Left colon (tissue), 2 donors: ENCODE data around the gene NLRC5. TPM values are rescaled to one million over a fixed set of nuclear protein-coding genes. Genes with fewer than 3 reads are reported as not detected.
"Not testable (repeated sequence)": the region's sequence is repeated elsewhere in the genome, so short reads cannot be mapped to it uniquely, and the experiment has no call there.

Source experiments
- ATAC-seq: fragments of 200-7000 bp; cut with Tn5 transposase; one replicate; pipeline ENCODE4 v1.9.1; 2020; ENCODE audit warnings: mild to moderate bottlenecking, moderate library complexity
- DNase-seq, 2 donors: peaks; one replicate each; pipeline ENCODE4 v3.0.0-alpha.2; 2020
- intact Hi-C, 2 donors: fragments of 100-400 bp; cut with DNase I in 1 of 2; cut with micrococcal nuclease in 1 of 2; formaldehyde crosslinking; loops; one replicate each; pipeline versions ENCODE4 v1.11.2 to v1.14.0; 2022; cut with DNase I, micrococcal nuclease
- total RNA-seq, 2 donors: library from RNA; stranded (reverse); fragmentation: NEBNext Ultra II Directional; extraction: Animal tissue kit (Norgen Biotek cat#: 25700); gene quantifications; one replicate each; pipeline ENCODE4 v1.2.1, GENCODE V29; 2021
- donor health status: DM: no; HTN: no; CAD: no.
- donor health status: DM: yes; HTN: yes; CAD: no.

Gene NLRC5
- total RNA-seq, 2 donors from 2014 or later = 57.7 to 125 TPM

DNA sequence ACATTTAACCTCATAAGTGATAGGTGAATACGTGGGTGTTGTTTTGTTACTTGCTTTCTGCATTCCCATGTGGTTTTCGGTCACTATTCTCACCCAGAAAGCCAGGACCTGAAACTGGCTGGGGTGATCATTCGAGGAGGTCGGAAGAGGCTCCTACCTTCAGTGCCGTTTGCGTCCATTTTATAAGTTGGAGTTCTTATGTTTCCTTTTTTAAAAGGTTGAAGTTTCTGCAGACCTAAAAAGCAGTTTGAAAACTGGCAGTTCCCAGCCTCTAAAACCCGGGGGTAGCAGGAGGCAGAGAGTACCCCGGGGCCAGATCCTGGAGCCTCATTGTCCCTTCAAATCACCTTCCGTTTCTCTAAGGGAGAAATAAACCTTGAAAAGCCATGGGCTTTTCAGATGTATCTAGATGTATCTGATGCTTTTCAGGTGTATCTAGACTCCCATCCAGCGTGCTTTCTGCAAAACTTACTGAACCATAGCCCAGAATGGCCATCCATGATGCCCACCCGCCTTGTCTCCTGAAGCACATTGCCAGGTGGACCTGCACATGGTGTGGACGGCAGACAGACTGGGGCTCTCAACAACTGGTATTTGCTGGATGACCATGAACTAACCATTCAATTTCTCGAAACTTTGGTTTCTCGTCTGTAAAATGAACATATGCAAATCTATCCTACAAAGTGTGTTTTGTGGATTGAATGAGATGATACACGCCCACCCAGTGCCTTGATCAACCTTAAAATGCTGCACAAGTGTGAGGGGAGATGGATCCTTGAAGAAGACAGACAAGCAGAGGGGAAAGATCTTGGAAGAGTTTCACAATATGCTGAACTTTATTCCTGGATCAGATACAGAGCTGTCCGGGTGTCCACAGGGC lies 1.3 kb downstream of the NLRC5 start:
- ATAC-seq = no peak
- intact Hi-C loops = no loop called here
- peak in 1 of 2 donors; percentile 26 for DNase-seq

DNA sequence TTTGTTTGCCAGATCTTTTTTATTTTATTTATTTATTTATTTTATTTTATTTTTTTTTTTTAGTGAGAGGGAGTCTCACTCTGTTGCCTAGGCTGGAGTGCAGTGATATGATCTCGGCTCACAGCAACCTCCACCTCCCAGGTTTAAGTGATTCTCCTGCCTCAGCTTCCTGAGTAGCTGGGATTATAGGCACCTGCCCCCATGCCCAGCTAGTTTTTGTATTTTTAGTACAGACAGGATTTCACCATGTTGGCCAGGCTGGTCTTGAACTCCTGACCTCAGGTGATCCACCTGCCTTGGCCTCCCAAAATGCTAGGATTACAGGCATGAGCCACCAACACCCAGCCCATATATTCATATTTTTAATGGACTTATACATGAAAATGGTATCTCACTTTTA lies 3.1 kb downstream of the NLRC5 start:
- DNase-seq, intact Hi-C loops, ATAC-seq: not testable (repeated sequence)

DNA sequence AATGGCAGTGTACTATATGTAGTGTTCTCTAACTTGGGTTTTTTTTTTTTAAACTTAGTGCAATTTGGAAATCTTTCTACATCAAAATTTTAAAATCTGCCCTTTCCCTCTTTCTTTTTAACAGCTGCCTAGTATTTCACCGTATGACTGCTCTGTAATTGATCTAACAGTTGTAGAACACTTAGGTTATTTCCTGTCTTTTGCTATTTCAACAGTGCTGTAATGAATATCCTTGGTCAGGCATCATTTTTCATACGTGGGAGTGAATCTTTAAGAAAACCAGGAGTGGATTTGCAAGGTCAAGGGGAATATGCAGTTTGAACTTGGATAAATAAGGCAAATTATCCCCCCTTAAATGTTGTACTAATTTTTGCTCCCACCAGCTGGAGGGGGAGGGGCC lies 3.8 kb downstream of the NLRC5 start:
- ATAC-seq = no peak
- intact Hi-C loops = no loop called here
- no peak for DNase-seq

DNA sequence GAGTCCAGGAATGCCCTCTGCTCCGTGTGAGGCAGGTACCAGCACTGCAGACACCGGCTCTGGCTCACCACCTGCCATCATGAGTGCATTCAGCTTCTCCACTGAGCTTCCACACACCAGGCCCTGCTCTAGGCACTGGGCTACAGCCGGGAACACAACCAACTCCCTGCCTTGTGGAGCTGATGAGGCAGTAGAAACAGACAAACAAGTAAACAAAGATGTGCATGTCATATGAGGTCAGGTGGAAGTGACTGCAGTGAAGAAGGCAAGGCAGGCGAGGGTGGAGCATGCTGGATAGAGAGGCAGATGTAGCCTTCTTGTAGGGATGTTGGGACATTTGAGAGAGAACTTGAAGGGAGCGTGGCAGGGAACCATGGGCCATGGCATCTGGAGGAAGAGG lies 5.0 kb downstream of the NLRC5 start:
- DNase-seq = no peak
- ATAC-seq = no peak
- intact Hi-C loops = no loop called here

DNA sequence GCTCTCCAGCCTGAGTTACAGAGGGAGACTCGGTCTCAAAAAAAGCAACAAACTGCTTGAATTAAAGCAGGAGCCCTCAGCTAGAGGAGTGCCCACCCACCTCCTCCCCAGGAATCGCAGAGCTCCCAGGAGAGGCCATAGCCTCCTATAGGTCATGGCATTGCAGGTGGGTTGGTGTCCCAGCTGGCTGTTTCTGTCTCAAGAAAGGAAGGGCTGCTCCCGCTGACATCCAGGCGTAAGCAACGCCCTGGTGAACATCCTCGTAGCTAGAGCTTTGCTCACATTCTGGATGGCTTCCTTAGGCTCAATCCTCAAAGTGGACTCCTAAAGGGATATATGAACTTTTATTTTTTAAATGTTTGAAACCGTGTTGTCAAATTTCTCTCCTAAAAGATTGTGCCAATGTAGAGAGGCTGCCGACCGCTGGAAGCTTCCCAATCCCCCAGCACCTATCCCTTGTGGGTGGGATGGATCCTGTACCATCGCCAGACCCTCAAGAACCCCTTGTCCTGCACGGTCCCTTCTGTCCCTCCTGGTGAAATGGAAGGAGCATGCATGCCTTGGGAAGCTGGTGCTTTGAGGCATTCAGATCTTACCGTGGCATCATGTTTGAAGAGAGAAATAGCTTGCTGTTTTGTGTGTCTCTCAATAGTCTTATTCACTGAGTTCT lies 5.9 kb downstream of the NLRC5 start:
- intact Hi-C loops = no loop called here
- DNase-seq = no peak
- ATAC-seq = no peak

DNA sequence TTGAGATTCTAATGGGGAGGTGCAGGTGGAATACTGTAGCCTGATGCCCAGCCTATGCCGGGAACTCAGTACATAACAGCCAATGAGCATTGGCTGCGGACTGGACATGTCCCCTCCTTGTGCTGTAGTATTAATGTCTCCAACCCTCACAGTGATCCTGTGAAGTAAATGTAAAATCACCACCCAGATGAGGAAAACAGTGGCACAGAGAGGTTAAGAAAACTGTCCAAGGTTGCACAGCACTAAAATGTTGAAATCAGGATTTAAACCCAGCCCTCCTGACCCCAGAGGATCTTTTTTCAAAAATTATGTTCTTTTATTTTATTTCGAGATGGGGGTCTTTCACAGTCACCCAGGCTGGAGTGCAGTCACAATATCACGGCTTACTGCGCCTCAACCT lies 7.9 kb downstream of the NLRC5 start:
- intact Hi-C loops = no loop called here
- no peak for ATAC-seq
- no peak for DNase-seq

DNA sequence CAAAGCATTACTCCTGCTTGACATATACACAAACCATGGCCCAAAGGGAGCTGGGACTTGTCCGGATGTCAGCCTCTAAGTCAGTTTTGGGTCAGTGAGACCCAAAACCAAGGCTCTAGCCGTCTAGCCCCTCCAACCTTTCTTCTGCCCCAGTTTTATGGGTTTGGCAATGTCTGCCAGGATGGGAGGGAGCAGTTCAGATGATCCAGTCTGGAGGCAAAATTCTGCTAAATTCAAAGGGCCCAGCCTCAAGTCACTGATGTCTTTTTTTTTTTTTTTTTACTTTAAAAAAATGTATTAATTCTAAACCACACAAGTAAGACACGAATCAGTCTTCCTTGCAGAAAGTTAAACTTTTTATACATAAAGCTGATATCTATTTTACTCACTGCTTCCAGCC lies 8.6 kb downstream of the NLRC5 start:
- intact Hi-C loops = no loop called here
- ATAC-seq (no peak), DNase-seq (no peak)

DNA sequence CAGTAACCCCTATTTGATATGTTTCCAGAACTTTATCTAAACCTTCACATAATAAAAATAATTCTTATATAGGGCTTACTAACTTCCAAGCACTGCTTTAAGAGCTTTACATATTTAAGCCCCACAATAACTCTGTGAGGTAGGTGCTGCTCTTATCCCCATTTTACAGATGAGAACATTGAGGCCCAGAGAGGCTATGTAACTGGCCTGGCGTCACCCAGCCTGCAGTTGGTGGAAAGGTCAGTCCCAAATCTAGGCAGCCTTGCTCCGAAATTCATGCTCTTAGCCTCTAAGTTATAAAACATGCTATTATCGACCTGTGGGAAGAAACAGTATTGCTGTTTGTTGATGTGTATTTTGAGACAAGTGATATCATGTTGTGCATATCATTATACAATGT lies 9.0 kb downstream of the NLRC5 start:
- intact Hi-C loops = no loop called here
- ATAC-seq (no peak), DNase-seq (no peak)

DNA sequence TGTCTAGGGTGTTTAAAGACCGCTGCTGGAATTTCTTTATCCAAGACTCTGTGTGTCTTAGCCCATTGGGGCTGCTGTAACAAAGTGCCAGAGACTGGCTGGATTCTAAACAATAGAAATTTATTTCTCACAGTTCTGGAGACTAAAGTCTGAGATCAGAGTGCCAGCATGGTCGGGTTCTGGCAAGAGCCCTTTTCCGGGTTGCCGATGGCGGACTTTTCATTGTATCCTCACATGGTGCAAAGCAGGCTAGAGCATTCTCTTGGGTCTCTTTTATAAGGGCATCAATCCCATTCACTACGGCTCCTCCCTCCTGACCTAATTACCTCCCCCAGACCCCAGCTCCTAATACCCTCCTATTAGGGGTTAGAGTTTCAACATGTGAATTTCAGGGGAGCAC lies 9.5 kb downstream of the NLRC5 start:
- ATAC-seq (no peak), DNase-seq (no peak)
- intact Hi-C loops = no loop called here

DNA sequence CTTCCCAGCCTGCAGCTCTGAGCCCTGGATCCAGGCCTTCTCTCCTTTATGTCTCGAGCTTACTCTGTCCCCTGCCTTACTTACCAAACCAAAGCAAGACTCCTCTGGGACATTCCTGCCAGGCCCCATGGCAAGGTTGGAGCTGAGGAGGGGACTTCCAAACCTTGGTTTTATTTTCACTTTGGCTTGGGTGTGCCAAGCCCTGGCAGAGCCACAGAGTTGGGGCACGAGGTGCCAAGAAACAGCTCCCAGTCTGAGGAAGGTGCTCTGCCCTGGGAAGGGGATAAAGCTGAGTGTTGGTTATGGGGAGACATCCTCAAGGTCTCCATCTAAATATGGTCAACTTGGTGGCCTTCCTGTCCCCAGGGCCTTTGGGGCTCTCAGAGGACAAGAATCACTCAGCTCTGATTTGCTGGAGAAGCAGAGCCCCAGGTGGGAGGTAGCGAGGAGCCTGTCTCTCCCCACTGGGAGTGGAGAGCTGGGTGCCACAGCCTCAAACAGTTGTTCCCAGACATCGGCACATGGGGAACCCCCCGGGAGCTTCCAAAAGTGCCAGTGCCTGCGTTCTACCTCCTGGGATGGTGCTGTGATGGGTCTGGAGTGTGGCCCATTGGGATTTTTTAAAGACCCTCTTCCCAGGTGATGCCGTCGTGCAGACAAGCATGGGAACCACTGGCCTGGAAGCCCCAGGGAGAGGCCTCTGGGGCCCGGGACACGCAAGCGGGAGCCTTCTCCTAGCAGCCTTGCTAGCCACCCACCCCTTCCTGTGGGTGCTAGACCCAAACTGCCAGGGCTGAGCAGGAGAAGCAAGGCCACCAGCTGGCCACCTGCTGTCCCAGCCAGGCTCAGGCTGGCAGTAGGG lies 10.3 kb downstream of the NLRC5 start:
- intact Hi-C loops = no loop called here
- ATAC-seq (peak; percentile 16), DNase-seq (no peak)

DNA sequence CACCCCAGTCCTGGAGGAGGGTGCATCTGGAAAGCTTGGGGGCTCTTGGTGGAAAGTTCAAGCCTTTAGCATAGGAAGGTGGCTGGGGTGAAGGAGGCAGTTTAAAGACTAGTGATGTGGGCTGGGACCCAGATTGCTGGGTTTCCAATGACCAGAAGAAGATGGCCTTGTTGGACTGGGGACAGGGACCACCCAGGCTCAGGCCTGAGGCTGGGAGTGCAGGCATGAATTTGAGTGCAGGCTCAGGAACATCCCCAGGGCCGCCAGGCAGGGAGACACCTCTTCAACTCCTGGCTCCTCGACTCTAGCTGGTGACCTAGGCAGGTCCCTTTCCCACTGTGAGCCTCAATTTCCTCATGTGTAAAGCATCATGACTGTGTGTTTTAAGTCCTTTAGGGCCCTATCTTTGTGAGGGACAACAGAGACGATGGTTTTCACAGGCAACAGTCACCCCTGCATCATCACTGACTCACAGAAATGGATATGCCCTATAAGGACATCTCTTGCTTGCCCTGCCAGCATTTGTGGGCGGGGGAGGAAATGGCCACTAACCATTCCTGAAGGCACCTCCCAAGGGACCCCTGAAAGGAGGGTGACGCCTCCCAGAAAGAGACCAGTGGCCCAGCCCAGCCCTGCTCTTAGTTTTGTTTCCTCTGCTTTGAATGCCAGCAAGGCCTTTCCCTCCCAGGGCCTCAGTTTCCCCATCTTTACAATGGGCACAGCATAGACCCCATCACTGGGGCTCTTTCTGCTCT lies 11.1 kb downstream of the NLRC5 start:
- peak; percentile 41 for ATAC-seq
- intact Hi-C loops = no loop called here
- DNase-seq = no peak

DNA sequence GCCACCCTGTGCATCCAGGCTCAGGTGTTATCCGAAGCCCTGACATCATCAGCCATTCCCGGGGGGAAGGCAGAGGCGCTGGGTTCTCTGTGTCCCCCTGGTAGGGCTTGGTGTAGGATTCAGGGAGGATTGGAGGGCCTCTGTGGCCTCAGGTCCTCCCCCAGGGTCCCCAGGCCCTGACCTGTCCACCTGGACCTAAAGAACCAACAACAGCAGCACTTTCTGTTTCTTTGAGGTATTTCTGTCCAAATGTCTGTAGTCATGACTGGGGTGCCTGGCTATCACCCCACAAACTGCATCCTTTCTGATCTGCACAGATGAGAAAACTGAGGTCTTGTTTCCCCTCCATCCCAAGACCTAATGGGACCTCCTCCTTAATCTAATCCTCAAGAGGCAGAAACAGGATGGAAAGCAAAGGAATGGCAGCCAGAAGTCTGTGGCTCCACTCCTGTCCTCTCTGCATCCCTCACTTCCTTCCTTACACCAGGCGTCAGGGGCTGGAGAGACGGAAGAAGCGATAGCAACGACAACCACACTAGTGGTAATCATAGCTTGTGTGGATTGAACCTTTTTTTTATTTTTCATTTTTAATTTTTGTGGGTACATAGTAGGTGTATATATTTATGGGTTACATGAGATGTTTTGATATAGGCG lies 11.8 kb downstream of the NLRC5 start:
- ATAC-seq (no peak), DNase-seq (no peak)
- intact Hi-C loops = no loop called here

DNA sequence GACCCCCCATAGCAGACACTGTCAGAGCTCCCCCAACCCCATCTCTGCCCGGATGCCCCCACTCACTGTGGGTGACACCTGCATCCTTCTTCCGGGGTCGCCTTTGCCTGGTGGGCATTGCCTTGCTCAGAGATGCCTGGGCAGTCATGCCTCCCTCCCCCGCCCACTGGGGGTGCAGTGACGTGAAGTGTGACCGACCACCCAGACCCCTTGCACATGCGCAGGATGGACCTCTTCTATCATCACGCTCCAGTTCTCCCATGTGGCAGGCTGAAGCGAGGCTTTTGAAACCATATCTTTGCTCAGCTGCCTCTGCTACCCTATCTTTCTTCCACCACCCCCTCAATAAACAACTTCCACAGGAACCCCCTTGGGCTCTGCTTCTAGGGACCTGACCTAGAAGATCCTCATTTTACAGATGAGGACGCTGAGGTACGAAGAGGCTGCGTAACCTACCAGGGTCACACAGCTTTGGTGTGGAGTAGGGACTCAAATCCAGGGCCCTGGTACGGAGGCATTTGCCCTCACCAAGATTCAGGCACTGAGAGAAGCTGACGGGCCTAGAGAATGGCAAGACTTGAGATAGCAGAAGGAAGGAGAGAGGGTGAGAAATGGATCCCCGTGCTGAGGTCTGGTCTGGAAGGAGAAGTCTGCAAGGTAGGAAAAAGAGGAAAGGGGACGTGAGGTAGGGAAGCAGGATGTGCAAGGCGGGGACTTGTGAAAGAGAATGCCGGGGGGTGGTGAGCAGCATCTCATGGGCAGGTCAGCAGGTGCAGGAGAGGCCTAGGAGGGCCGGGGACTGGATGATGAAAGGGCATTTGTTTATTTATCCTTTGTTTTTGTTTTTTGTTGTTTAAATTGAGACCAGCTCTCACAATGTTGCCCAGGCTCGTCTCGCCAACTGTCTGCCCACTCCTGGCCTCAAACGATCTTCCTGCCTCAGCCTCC lies 14.4 kb downstream of the NLRC5 start:
- DNase-seq (no peak), ATAC-seq (no peak)
- intact Hi-C loops = no loop called here

DNA sequence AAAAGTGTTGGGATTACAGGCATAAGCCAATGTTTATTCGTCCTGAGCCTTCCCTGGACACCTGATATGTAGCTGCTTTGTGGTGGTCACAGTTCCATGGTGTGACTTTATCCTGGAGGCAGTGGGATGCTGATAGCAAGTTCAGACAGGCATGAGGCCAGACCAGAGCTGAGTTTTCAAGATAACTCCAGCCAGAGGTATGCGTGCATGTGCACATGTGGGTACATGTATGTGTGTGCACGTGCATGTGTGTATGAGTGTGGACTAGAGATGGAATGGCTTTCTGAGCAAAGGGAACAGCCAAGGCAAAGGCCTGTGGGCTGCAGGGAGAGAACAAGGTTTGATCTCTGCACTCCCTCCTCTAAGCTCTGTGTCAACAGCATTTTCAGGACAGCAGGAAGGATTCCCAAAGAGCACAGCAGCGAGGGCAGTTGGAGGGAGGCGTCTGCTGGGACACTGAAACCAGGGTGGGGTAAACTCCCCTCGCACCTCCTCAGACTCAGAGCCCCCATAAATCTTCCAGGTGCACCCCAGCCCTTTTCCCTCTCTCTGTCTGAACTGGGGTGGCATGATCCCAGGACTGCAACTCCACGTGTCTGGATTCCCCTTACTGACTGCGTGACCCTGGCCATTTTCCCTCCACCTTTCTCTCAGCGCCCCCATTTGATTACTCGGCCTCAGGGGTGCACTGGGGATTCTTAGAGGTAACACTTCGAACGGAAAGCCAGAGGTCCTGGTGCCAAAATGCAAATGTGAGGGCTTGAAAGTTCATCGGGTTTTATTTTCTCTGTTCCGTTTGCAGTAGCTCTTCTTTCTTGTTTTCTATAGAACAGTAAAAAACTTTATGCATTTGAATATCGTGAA lies 15.3 kb downstream of the NLRC5 start:
- DNase-seq (no peak), ATAC-seq (no peak)
- intact Hi-C loops = no loop called here

DNA sequence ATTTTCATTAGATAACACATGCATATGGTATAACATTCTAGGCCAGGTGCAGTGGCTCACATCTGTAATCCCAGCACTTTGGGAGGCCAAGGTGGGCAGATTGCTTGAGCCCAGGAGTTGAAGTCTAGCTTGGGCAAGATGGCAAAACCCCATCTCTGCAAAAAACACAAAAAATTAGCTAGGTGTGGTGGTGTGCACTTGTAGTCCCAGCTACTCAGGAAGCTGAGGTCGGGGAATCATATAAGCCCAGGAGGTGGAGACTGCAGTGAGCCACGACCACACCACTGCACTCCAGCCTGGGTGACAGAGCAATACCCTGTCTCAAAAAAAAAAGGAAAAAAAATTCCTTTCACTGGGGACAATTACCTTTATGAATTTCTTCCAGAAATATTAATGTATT lies 16.2 kb downstream of the NLRC5 start:
- DNase-seq, intact Hi-C loops: not testable (repeated sequence)

DNA sequence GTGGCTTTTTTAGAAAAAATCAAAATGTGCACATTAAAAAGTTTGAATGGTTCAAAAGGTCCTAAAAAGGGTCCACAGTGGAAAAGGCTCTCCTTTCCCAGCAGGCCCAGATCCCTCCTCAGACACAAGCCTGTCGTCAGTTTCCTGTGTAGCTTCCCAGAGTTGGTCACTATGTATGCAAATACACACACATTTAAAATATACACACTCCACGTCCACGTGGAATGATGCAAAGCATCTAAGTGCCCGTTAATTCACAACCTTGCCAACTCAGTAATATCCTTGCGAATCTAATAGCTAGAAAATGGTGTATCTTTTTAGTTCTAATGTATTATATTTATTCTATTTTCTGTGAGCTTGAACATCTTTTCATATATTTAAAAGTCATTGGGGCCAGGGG lies 17.7 kb downstream of the NLRC5 start:
- no peak for DNase-seq
- no peak for ATAC-seq
- intact Hi-C loops = no loop called here

More for the DNA sequence above, 16.2 kb downstream of the NLRC5 start:
- not testable (repeated sequence) for ATAC-seq
